OCI-LY7 (cell line): ENCODE measurements around the gene SELENOI. TPM values are rescaled to one million over a fixed set of nuclear protein-coding genes. Genes with fewer than 3 reads are reported as not detected.

ENCODE experiments used
- Bru-seq: library from RNA; stranded (reverse); fragments of 400-500 nt; gene quantifications from one replicate; lab custom pipeline; 2021; lab: Mats Ljungman, UMichigan
- BruChase-seq, 2 experiments: library from RNA; stranded (reverse); fragments of 400-500 nt; gene quantifications; one replicate each; lab custom pipeline; 2021; lab: Mats Ljungman, UMichigan
- BruUV-seq: library from RNA; stranded (reverse); fragments of 400-500 nt; replicated peaks from 2 replicates; lab custom pipeline; 2021; lab: Mats Ljungman, UMichigan
- CTCF ChIA-PET: fragments of 300-600 bp; sonication (Branson Sonifier 250); formaldehyde crosslinking; loops from one replicate; lab custom pipeline; 2022; ENCODE audit warnings: antibody characterized with exemption; ENCODE audit not compliant: unreplicated experiment; lab: Charles Lee
- POLR2A ChIA-PET: fragments of 300-600 bp; sonication (Branson Sonifier 250); formaldehyde crosslinking; loops from one replicate; lab custom pipeline; 2022; ENCODE audit warnings: antibody characterized with exemption; lab: Charles Lee
- DNase-seq: peaks from one replicate; pipeline ENCODE4 v3.0.0-alpha.2; 2015; ENCODE audit warnings: low spot score
- H2AFZ ChIP-seq: fragments of 200-600 bp; sonication (generic), shearing (Covaris generic); 2 replicates; pipeline ENCODE4 v1.6.1; 2014; ENCODE audit warnings: mild to moderate bottlenecking, antibody characterized with exemption, low read length, moderate library complexity
- H3K27ac ChIP-seq: fragments of 200-600 bp; sonication (generic); 2 replicates; pipeline ENCODE4 v1.5.1; 2014; ENCODE audit warnings: mixed run types, low read depth, mild to moderate bottlenecking, moderate library complexity, low read length, inconsistent platforms; ENCODE audit not compliant: poor library complexity, severe bottlenecking
- H3K36me3 ChIP-seq: fragments of 200-600 bp; sonication (generic); 2 replicates; pipeline ENCODE4 v1.6.1; 2014; ENCODE audit warnings: mild to moderate bottlenecking, antibody characterized with exemption, low read length, moderate library complexity, mixed read lengths; ENCODE audit not compliant: insufficient read depth
- H3K4me1 ChIP-seq: fragments of 200-600 bp; sonication (generic); 2 replicates; pipeline ENCODE4 v1.5.1; 2014; ENCODE audit warnings: mild to moderate bottlenecking, low read length; ENCODE audit not compliant: insufficient read depth, poor library complexity, severe bottlenecking
- H3K4me2 ChIP-seq: fragments of 200-600 bp; sonication (generic); 2 replicates; pipeline ENCODE4 v1.6.1; 2014; ENCODE audit warnings: mild to moderate bottlenecking, low read length
- H3K4me3 ChIP-seq: fragments of 200-600 bp; sonication (generic); 2 replicates; pipeline ENCODE4 v1.5.1; 2014; ENCODE audit warnings: mild to moderate bottlenecking, low read depth, low read length; ENCODE audit not compliant: poor library complexity, severe bottlenecking
- H3K79me2 ChIP-seq: fragments of 200-600 bp; sonication (generic); 2 replicates; pipeline ENCODE4 v1.6.1; 2016; ENCODE audit warnings: low read depth, mild to moderate bottlenecking, low read length, moderate library complexity, mixed read lengths; ENCODE audit not compliant: insufficient read depth
- H3K9me2 ChIP-seq: fragments of 200-600 bp; sonication (generic); 2 replicates; pipeline ENCODE4 v1.6.1; 2016; ENCODE audit warnings: mild to moderate bottlenecking, low read length, mixed read lengths; ENCODE audit not compliant: insufficient read depth
- H3K9me3 ChIP-seq: fragments of 200-600 bp; sonication (generic); 2 replicates; pipeline ENCODE4 v1.6.1; 2014; ENCODE audit warnings: mild to moderate bottlenecking, mixed run types, low read length, mixed read lengths
- H4K20me1 ChIP-seq: fragments of 200-600 bp; sonication (generic); 2 replicates; pipeline ENCODE4 v1.6.1; 2014; ENCODE audit warnings: mild to moderate bottlenecking, antibody characterized with exemption, low read length, moderate library complexity, mixed read lengths; ENCODE audit not compliant: insufficient read depth
- CTCF ChIP-seq: fragments of 200-600 bp; sonication (generic); conservative IDR thresholded peaks from 2 replicates; pipeline ENCODE4 v1.5.1; 2014; ENCODE audit warnings: mild to moderate bottlenecking, antibody characterized with exemption, low read length, moderate library complexity, mixed read lengths
- EZH2phosphoT487 ChIP-seq: fragments of 200-600 bp; sonication (generic); IDR thresholded peaks from 2 replicates; pipeline ENCODE4 v1.6.1; 2018; ENCODE audit warnings: low read depth, borderline replicate concordance, mild to moderate bottlenecking, mixed run types, antibody characterized with exemption, low read length, moderate library complexity, mixed read lengths
- intact Hi-C: fragments of 100-400 bp; cut with micrococcal nuclease; formaldehyde crosslinking; loops from one replicate; pipeline ENCODE4 v1.10.0; 2022; ENCODE audit not compliant: unreplicated experiment
- long read RNA-seq: library from polyadenylated mRNA; stranded (forward); transcript quantifications from one replicate; pipeline ENCODE4 v2.0.0, GENCODE V29; 2022
- total RNA-seq, 2 experiments: library from RNA; depleted of rRNA in 1 of 2; stranded (reverse); fragments of >200 nt in 1 of 2; shearing (Covaris generic) in 1 of 2; gene quantifications; 2 replicates each; pipeline ENCODE4 v1.2.3, GENCODE V29; 2014 to 2022

SELENOI gene
- total RNA-seq (2014; rRNA removed; shearing (Covaris generic)) (29.0 TPM in 2 replicates), total RNA-seq (2022) (44.8 and 53.1 TPM in 2 replicates), Bru-seq, nascent RNA (percentile 92 among the genes with signal in this experiment), BruChase-seq, experiment 1, labeled RNA remaining after a 6-hour chase (percentile 94 among the genes with signal in this experiment), BruChase-seq, experiment 2, labeled RNA remaining after a 2-hour chase (percentile 97 among the genes with signal in this experiment)
- long read RNA-seq, full-length matches to known transcripts, result 6 of 24 reads
- long read RNA-seq, partial matches to known transcripts, result 2 of 24 reads
- long read RNA-seq, other reads (novel, unspliced or antisense), result 16 of 24 reads

- H3K4me2 ChIP-seq, result peak within 1 kb of the TSS; percentile 91
- peaks cover 21% of the 10 kb centered on the region for H3K36me3 ChIP-seq
- DNase-seq, result peak; percentile 99
- no TSS peak for BruUV-seq
- H3K79me2 ChIP-seq, result peaks cover 67% of the 10 kb centered on the region
- H3K4me3 ChIP-seq, result peak within 1 kb of the TSS; percentile 83
- H3K9me3 ChIP-seq, result no peaks in the 10 kb centered on the region
- H3K4me1 ChIP-seq, result peaks cover 28% of the 10 kb centered on the region
- peaks cover 19% of the 10 kb centered on the region for H4K20me1 ChIP-seq
- peak within 1 kb of the TSS; percentile 71; the same call in 1 of the 2 replicates for H2AFZ ChIP-seq
- intact Hi-C loops, result loop anchor here (2.0 to 5.0 kb wide), 2 partner anchors 103 to 313 kb away; partner anchors contain the start of gene RAB10
- POLR2A ChIA-PET, result interaction anchor here (0.6 to 1.7 kb wide), 6 partner anchors 10 to 1093 kb away, joined by 3 to 6 read pairs (median 3); partner anchors contain the start of genes HADHA, HADHB and RAB10
- TF ChIP-seq CTCF, result no peak
- TF ChIP-seq EZH2phosphoT487, result no peak
- no peaks in the 10 kb centered on the region for H3K9me2 ChIP-seq
- H3K27ac ChIP-seq, result peak within 1 kb of the TSS; percentile 77
- CTCF ChIA-PET, result interaction anchor here (1.0 kb wide), 1 partner anchor 16 kb away, joined by 3 read pairs; no protein-coding TSS in a partner anchor
These were observed at the start of gene SELENOI for GRCh38 chr2:26345545-26346453. Gene SELENOI (plus strand): TSS chr2:26346143. CDS start chr2:26346233, 90 bp downstream.

- no peaks in the 10 kb centered on the region for H3K9me2 ChIP-seq
- no peak overlapping the region for H3K4me2 ChIP-seq
- H4K20me1 ChIP-seq, result no peaks in the 10 kb centered on the region
- CTCF ChIA-PET, result no interaction called here
- H3K79me2 ChIP-seq, result no peaks in the 10 kb centered on the region
- no peak for DNase-seq
- H2AFZ ChIP-seq, result no peak overlapping the region
- H3K4me1 ChIP-seq, result peaks cover 8% of the 10 kb centered on the region
- H3K4me3 ChIP-seq, result no peak overlapping the region
- POLR2A ChIA-PET, result no interaction called here
- TF ChIP-seq CTCF, result no peak
- no peak for TF ChIP-seq EZH2phosphoT487
- intact Hi-C loops, result no loop called here
- BruUV-seq, result no TSS peak
- H3K36me3 ChIP-seq, result no peaks in the 10 kb centered on the region
- no peak overlapping the region for H3K27ac ChIP-seq
- H3K9me3 ChIP-seq, result no peaks in the 10 kb centered on the region
These were observed 48.9 kb upstream of the SELENOI start for GRCh38 chr2:26297061-26297460.
